NCI-H2171 (cell line): Measurements from ENCODE around the gene KLHDC4.
"Not testable (repeated sequence)": the region's sequence is repeated elsewhere in the genome, so short reads cannot be mapped to it uniquely, and the experiment has no call there.

Experiments used
- DNase-seq: peaks from one replicate; lab custom pipeline; 2025; lab: John Stamatoyannopoulos, UW

Gene KLHDC4

DNA sequence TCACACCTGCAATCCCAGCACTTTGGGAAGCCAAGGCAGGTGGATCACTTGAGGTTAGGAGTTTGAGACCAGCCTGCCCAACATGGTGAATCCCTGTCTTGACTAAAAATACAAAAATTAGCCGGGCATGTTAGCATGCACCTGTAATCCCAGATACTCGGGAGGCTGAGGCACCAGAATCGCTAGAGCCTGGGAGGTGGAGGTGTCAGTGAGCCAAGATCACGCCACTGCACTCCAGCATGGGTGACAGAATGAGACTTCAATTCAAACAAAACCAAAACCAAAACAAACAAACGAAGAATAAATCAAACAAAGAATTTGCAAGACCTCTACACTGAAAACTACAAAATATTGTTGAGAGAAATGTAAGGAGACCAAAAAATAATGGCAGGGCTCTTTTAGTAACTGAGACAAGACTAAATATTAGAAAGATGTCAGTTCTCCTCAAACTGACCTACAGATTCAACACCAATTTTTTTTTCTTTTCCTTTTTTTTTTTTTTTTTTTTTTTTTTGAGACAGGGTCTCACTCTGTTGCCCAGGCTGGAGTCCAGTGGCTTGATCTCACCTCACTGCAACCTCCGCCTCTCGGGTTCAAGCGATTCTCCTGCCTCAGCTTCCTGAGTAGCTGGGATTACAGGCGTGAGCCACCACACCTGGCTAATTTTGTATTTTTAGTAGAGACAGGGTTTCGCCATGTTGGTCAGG, 23.1 kb upstream of the KLHDC4 start:
- DNase-seq: not testable (repeated sequence)

DNA sequence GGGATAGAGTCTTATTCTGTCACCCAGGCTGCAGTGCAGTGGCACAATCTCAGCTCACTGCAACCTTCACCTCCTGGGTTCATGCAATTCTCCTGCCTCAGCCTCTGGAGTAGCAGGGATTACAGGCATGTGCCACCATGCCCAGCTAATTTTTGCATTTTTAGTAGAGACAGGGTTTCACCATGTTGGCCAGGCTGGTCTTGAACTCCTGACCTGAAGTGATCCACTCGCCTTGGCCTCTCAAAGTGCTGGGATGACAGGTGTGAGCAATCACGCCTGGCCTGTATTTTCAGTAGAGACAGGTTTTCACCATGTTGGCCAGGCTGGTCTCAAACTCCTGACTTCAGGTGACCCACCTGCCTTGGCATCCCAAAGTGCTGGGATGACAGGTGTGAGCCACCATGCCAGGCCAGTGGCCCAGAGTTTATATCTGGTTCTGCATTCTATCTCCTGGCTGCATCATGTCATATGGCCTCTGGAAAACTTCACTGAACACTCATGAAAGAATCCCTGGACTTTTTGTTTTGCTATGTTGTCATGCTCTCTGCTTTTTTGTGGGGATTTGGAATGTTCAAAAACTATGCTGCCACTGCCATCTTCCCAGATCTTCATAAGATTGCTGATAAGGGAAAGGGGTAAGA, 21.8 kb upstream of the KLHDC4 start:
- not testable (repeated sequence) for DNase-seq

DNA sequence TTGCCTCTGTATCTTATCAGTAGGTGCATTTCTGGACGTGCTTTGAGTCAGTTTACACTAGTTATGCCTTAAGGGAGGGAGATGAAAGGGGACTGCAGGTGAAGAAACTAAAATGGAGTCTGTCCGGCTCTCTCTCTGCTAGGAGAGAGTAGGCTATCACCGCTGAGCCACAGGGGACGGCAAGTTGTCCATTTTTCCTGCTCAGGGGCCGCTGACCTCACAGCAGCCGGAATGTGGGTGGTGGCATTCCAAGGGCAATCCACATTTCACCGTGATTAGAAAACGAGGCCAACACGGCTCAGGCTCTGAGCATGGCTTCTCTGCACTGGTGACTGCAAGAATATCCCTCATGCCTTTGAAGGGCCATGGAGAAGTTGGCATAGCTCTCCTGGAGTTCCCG, 19.0 kb upstream of the KLHDC4 start:
- no peak for DNase-seq

DNA sequence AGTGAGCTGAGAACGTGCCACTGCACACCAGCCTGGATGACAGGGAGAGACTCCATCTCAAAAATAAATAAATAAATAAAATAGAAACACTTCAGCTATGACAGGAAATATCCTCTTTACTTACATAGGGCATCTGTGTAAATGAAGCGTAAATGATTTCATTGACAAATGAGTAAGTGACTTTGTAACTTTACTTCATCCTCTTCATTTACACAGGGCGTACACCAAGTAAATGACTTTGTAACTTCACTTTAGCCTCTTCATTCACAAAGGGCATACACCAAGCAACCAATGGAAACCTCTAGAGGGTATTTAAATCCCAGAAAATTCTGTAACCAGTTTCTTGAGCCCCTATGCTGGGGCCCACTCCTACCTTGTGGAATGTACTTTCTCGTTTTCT, 16.2 kb upstream of the KLHDC4 start:
- no peak for DNase-seq

DNA sequence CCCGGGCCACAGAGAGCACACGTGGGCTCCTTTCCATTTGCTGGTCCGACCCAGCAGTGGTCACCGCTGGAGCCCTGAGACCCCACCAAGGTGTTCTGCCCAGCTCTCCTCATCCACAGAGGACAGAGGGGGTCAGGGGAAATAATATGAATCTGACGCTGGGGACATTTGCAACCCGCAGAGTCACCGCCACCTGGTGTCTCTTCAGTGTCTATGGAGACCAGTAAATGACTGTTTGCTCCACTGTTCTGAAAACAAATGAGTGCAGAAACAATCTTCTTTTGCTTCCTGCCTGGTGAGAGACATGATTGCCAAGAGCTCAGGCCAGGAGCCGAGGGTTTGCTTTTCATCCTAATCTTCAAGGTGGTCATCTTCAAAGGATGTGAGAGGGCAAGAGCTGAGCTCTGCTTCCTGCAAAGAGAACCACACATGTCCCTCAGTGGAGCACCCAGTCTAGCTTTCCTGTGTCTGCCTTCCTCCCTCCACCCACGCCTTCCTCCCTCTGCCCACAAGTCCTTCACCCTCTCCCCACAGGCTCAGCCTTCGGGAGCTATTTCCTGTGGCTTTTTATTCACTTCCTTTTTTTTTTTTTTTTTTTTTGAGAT, 14.7 kb upstream of the KLHDC4 start:
- DNase-seq: no peak

DNA sequence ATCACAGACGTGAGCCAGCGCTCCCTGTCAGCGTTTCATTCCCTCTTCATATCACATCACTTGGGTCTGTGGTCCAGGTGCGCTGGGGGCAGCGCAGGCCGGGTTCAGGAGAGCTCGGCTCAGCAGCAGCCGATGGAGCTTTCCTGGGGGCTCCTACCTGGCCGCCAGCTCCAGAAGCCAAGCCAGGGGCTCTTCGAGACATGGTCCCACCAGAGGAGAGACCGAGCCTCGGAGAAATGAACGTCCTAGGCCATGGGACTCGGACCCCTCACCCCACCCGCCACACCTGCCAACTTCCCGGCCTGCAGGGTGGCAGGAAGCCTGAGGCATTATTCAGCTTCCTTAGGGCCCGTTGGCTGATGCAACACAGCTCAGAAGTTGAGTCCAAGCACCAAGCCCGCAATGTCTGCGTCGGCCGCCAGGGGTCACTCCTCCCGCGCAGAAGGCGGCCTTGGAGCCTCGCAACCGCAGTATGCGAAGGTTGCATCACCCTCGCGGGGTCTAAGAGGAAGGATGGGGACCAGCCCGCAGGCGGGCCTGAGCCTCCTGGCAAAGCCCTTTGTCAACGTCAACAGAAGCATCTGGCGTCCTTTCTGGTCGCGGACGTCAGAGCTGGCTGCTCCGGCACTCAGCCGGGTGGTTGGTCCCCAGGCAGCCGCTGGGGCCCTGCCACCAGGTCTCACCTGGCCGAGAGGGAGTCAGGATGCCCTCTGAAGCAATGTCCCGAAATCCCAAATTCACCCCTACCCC, 13.2 kb upstream of the KLHDC4 start:
- DNase-seq: peak; percentile 96

DNA sequence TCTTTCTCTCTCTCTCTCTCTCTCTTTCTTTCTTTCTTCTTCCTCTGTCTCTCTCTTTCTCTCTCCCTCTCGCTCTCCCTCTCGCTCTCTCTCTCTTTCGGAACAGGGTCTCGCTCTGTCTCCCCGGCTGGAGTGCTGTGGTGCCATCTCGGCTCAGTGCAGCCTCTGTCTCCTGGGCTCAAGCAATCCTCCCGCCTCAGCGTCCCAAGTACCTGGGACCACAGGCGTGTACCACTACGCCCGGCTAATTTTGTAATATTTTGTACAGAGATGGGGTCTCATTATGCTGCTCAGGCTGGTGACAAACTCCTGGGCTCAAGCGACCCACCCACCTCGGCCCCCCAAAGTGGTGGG, 12.7 kb upstream of the KLHDC4 start:
- no peak for DNase-seq

DNA sequence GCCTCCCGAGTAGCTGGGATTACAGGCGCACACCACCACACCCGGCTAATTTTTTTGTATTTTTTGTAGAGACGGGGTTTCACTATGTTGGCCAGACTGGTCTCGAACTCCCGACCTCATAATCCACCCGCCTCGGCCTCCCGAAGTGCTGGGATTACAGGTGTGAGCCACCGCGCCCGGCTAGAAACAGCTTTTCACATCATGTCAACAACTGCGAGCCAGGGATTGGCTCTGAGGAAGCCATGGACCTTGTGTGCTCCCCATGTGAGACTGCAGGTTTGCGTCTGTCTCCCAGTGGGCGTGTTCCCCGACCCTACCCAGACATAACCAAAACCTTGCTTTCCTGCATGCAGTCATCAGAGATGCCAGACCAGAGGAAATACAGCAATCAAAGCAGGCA, 8.1 kb upstream of the KLHDC4 start:
- not testable (repeated sequence) for DNase-seq

DNA sequence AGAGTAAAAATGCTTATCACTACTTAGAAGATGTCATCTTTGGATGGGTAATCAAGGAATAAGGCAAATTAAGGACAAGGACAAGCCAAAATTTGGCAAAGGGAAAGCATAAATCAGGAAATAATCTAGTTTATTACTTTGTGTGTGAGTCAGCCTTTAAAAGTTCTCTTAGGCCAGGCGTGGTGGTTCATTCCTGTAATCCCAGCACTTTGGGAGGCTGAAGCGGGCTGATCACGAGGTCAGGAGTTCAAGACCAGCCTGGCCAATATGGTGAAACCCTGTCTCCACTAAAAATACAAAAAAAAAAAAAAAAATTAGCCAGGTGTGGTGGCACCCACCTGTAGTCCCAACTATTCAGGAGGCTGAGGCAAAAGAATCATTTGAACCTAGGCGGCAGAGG, 1.7 kb upstream of the KLHDC4 start:
- DNase-seq: not testable (repeated sequence)

DNA sequence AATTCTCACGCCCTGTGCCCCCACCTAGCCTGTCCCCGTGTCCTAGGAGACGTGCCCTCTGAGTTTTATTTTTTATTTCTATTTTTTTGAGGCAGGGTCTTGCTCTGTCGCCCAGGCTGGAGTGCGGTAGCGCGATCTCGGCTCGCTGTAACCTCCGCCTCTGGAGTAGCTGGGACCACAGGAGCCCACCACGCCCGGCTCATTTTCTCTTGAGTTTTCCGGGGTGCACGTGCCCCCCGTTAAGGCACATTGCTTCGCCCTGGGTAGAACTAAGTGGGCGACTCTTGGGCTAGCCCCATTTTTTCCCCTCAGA, 655 bp upstream of the KLHDC4 start:
- DNase-seq: no peak

DNA sequence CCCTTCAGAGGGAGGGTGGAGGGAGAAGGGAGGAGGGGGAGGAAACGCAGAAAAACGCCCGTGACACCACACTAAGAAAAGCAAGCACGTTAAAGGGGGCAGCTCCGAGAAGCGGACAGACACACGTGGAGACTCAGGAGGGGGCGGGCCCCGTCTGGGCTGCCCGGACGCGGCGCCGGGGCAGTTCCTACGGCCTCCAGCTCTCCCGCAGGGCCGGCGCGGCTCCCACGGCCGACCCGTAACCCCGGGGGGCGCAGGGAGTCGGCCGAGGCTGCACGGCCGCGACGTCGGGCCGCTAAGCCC, 362 bp downstream of the KLHDC4 start:
- no peak for DNase-seq

DNA sequence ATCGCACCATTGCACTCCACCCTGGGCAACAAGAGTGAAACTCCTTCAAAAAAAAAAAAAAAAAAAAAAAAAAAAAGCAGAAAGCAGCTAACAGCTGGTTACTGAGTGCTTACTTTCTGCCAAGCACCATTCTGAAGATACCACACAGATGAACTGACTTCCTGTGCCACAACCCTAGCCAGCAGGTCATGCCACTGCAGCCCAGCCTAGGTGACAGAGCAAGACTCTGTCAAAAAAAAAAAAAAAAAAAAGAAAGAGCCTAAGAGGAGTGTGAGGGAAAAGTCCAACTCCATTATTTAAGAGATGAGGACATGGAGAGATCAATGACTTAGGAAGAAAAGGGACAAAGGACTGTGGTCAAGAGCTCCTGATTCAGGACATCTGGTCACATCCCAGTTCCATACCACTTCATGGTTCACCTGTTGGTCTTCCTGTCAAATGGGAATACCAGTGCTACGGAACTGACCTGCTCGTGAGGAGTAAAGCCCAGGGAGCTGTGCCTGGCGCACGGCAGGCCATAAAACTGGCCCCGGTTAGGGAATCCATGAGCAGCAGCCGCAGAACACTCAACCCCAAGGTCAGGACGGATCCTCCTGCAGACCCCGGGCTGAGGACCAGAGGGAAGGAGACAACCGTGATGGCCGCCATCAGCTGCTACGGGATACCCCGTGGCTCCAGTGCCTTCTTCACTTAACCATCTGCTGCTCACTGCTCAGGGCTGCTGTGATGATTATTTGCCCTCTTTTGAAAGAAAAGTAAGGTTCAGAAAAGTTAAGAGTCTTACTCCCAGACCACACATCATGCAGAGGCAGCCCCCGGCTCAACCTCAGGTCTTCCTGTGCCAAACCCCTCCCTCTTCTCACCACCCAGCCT, 950 bp downstream of the KLHDC4 start:
- DNase-seq: no peak

DNA sequence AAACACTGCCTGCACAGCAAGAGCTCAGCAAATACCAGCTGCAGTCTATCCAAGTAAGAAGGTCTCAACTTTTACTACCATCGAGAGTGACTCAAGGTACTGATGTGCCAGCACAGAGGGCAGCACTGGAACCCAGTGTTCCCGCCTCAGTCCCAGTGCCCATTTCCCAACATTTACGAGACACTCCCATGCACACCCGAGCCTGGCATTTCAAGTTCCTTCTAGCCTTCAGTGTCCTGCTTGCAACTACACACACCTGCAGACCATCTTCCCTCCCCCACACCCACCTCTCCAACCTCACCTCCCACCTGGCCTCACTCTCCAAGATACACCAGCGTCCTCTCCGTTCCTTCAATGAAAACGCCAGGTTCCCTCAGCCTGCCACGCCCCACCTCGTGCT, 3.2 kb downstream of the KLHDC4 start:
- no peak for DNase-seq

DNA sequence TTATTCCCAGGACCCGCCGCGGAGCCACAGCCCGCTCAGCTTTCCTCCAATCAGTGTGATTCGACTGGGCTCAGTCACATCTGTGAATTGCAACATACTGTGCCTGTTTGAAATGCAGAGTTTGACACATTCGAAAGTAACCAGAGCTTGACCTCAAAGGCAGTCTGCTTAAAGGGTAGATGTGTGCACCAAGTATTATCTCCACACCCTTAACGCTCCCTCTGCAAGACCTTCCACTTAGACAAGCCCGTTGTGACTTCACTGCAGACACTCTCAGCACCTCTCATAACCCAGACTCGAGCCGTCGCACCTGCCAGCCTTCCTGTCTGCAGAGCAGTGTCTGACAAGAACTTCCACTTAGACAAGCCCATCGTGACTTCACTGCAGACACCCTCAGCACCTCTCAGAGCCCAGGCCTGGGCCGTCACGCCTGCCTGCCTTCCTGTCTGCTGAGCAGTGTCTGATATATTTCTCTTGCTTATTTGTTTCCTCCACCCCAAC, 3.7 kb downstream of the KLHDC4 start:
- DNase-seq: no peak

DNA sequence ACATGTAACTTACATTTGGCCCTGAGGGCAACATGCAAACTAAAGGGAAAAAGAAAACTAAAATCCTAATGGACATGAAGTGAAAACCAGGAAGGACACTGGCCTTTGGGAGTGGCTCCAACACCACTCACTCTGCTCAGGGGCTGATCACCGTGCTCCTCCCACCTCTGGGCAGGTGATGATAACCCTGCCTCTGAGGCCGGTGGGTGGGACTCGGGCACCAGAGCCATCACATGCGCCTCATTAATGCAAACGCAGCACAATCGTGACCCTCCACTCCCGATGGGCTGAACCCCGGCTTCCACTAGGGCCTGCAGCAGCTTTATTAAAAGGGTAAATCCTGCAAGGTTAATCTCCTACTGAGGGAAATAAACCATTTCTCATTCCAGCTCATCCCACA, 4.7 kb downstream of the KLHDC4 start:
- DNase-seq: no peak

DNA sequence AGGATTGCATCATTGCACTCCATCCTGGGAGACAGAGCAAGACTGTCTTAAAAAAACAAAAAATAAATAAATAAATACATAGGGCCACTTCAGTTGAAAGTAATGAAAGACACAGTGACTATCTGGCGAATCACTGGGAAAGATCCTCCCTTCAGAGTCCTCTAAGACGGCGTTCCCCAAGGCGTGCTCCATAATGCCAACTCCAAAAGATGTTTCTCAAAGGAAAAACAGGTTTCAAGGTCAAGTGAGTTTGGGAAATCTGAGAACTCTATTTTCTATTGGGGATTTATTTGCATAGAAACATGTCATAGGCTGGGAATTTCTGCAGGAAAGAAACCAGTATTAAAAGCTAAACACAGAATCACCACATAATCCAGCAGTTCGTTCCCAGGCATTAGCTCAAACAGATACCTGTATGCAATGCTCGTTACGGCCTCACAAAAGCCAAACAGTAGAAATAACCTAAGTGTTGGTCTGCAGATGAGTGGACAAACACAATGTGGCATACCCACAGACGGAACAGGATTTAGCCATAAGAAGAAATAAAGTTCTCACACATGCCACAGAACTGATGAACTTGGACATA, 7.9 kb downstream of the KLHDC4 start:
- DNase-seq: no peak

DNA sequence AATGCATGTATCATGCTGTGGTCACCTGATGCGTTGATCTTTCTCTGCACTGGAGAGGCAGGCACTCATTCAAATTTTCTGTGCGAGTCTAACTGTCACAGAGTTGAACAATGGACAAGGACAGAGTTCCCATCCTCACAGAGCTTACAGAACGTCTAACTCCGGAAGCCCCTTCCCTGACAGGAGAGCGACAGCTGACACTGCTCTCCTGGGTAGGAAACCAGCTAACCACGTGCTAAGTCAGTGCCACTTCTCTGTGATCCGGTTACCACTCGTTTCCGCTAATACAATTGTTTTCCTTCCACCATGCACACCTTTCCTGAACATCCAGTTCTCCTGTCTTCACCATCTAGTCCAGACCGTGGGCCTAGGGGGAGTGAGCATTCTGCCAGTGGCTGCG, 11.3 kb downstream of the KLHDC4 start:
- no peak for DNase-seq

DNA sequence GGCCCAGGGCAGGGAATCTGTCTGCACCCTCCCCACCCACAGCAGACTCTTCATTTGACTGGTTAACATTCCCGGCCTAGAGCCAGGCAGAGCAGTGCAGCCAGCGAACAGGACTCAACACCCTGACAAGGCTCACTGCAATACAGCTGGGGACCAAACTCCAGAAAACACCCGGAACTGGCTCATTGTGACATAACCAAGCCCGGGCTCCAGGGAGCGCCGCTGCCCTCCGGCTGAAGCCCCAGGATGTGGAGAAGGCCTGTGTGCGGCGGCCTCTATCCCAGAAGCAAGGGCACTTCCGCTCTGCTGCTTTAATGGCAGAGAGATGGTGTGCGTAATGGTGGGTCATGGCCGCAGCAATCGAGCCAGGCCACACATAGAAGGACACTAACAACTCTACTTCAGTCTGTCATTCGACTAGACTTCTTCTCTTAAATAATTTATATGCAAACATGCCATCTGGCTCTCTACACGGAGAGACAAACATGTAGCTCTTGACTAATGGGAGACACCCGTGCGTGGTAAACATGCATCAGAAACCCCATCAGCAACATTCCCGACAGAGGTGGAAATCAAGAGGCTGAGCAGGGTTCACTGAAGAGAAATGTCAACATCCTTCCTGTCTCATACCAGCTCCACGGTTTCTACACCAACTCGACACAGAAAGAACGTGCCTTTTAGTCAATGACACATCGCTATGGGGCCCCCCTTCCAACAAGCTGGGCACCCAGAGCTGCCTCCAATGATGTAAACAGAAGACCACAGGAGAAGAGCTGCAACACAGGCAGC, 18.0 kb downstream of the KLHDC4 start:
- DNase-seq: no peak

DNA sequence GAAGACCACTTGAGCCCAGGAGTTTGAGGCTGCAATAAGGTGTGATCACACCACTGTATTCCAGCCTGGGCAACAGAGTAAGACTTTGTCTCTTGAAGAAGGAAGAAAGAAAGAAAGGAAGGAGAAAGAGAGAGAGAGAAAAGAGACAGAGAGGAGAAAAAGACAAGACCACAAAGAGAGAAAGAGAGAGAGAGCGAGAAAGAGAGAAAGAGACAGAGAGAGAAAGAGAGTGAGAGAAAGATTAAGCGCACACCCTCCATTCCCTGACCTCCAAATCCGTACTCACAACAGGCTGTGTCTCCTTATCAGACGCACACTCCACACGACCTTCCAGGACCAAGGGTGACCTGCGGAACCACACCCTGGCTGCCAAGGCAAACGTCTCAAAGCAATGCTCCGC, 19.6 kb downstream of the KLHDC4 start:
- no peak for DNase-seq

DNA sequence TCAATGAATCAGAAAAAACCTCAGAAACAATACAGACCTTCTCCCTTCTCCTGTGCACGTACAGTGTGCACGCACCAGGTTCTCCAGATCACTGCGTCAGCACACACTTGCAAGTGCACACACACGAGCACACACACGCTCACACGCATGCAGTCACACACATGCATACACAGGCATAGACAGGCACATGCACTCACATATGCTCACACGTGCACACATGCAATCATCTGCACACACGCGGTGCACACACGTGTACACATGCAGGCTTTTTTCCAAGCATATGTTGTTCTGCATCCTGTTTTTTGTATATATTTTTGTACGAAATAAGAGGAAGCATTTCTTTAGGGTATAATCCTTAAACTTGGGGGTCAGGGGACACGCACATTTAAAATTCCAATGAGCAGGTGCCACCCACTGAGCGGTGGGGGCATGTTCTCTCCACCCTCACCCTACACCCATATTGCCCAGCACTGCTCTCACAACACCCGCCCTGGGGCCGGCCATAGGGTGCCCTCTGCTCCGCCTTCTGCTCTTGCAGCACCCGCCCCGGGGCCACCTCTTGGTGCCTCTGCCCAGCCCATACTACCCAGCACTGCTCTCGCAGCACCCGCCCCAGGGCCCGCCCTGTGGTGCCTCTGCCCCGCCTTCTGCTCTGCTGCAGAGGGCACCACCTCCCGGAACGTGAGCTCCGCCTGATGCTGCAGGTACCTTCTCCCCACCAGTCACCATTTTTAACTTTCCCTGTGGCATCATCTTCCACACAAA, 20.9 kb downstream of the KLHDC4 start:
- DNase-seq: no peak
